ENCODE results near the gene RNU6-9.

DNA sequence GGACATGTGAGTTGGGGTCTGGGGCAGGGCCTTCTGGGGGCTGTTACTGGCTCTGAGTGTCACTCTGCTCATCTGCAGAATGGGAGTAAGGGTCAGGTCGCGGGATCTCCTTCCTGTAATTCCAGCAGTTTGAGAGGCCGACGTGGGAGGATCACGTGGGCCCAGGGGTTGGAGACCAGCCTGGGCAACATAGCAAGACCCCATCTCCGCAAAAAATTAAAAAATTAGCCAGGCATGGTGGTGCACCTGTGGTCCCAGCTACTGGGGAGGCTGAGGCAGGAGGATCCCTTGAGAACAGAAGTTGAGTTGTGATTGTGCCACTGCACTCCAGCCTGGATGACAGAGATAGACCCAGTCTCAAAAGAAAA is 36.6 kb downstream of the RNU6-9 start:
- TF ChIP-seq, protein P1, sequence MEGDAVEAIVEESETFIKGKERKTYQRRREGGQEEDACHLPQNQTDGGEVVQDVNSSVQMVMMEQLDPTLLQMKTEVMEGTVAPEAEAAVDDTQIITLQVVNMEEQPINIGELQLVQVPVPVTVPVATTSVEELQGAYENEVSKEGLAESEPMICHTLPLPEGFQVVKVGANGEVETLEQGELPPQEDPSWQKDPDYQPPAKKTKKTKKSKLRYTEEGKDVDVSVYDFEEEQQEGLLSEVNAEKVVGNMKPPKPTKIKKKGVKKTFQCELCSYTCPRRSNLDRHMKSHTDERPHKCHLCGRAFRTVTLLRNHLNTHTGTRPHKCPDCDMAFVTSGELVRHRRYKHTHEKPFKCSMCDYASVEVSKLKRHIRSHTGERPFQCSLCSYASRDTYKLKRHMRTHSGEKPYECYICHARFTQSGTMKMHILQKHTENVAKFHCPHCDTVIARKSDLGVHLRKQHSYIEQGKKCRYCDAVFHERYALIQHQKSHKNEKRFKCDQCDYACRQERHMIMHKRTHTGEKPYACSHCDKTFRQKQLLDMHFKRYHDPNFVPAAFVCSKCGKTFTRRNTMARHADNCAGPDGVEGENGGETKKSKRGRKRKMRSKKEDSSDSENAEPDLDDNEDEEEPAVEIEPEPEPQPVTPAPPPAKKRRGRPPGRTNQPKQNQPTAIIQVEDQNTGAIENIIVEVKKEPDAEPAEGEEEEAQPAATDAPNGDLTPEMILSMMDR (conservative IDR thresholded peaks at IDR 0.05): no peak
- TF ChIP-seq EZH2 (IDR thresholded peaks at IDR 0.05; ENCODE audit: low read depth): no peak
